Activated T-helper 9 cell treated with anti-CD3 and anti-CD28 coated beads, Interleukin-2, amount 50 U/mL, for 16 hours (primary cell): ENCODE results near the gene HACD1.
A peak's percentile ranks its signal among the peaks of the same experiment; 100 is the strongest.

ENCODE experiments used
- DNase-seq: peaks from one replicate; pipeline ENCODE4 v3.0.0-alpha.2; 2020; ENCODE audit warnings: low read depth

The HACD1 gene, protein sequence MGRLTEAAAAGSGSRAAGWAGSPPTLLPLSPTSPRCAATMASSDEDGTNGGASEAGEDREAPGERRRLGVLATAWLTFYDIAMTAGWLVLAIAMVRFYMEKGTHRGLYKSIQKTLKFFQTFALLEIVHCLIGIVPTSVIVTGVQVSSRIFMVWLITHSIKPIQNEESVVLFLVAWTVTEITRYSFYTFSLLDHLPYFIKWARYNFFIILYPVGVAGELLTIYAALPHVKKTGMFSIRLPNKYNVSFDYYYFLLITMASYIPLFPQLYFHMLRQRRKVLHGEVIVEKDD

GRCh38 chr10:17617031-17617911, at the start of gene HACD1:
TSS of gene HACD1 (minus strand) at chr10:17617374. CDS start at chr10:17617339, 35 bp downstream.
- DNase-seq: peak; percentile 38

GRCh38 chr10:17665747-17666146, 48.6 kb upstream of the HACD1 start:
- DNase-seq: no peak

DNA sequence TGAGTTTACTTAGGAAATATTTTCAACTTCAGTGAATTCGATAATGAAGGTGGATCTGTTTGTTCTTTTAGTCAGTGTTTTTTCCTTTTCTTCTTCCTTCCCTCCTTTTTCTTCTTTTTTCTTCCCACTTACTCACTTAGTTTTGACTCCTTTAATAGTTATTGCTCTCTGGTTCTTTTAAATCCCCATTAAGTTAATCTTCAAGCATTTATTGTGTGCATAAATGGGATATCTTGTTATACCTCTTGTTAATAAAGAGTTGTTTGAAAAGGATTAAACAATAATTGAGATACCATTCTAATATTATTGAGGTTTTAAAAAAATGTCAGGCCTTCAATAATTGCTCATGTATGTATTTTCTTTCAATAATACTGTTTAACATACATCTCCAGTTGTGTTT, 46.3 kb upstream of the HACD1 start:
- no peak for DNase-seq

DNA sequence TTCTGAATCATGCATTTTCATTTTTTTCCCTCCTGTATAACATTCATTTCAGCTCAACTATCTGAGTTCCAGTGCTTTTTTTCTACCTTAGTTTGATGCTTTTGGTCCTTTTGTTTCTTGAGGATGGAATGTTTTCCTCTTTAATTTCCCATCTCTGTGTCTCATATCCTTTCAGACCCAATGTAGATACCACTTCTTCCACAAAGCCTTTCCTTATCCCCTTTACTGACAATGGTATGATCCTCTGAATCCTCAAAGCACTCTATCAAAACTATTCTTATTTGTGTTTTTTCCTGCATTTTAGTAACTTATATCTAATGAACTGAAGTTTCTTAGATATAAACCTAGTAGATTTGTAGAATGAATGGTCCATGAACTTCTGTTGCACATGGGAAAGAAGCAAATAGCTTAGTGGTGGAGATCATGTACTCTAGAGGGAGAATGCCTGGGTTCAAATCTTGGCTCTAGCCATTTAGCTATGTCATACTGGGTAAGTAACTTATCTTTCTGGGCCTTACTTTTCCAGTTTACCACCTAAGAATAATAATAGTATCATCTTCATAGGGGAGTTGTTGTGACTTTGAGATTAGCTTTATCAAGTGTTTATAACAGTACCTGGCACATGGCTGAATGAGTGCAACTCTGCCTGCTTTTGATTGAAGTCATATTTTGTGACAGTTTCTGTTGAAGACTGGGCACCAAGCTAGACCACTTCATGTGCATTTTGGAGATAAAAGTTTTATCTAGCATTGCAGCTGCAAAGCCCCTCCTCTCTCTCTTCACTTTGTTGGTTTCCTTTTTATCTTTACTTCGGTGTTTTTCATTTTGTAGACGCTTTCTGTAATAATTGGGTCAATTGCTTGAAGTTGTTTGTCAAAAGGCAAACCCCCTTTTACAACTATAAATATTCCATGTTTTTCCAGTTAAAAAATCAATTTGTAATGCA, 45.3 kb upstream of the HACD1 start:
- no peak for DNase-seq

DNA sequence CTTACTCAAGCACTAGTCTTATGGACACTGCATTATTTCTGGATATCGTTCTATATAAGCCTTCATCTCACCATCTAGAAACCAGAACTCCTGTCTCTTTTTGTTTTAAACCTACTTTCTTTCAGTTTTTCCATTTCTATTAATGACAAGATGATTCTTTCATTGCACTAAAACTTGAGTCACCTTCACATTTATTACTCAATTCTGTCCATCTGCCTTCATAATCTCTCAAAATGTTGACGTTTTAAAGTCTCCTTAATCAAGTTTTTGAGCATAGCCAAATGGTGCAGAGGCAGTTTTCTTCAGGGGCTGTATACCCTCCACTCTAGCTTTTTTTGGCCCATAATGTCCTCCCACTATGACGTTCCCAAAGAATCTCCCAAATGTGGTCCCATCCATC, 44.3 kb upstream of the HACD1 start:
- DNase-seq: no peak

DNA sequence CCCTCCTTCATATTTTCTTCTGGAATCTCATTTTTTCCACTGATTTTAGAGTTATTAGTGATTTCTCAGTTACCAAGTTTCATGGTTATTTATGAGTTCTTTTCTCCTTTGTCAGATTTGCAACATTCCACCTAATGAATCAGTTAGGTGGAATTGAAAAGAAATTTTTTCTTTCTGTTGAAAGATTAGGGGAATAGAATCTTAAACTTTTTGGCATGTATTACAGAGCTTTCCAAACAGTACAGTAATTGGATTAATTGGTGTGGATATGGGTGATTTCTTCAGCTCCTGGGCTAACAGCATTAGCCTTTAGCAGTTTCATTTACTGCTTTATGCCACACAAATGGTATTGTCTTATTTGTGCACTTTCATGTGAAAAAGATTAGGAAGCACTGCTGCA, 43.7 kb upstream of the HACD1 start:
- no peak for DNase-seq

- DNase-seq: no peak
These were observed 42.2 kb upstream of the HACD1 start for GRCh38 chr10:17659365-17659764.

DNA sequence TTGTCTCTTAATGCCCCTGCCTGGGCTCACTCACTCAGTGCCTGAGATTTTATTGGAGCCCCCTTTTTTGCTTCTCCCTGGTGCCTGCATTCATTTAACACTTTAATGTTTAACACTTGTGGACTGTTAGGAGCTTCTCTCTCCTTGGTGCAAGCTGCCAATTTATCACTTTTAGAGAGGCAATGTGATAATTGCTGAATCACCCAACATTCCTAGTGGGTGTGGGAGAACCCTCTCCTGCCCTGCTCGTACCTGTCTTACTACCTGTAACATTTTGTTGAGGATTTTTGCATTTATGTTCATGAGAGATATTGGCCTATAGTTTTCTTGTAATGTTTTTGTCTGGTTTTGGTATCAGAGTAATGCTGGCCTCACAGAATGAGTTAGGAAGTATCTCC, 39.9 kb upstream of the HACD1 start:
- DNase-seq: no peak

- no peak for DNase-seq
These were observed 38.5 kb upstream of the HACD1 start for GRCh38 chr10:17655567-17656146.

GRCh38 chr10:17655009-17655408, 37.8 kb upstream of the HACD1 start:
- DNase-seq: no peak

GRCh38 chr10:17652585-17652984, 35.4 kb upstream of the HACD1 start:
- DNase-seq: no peak

DNA sequence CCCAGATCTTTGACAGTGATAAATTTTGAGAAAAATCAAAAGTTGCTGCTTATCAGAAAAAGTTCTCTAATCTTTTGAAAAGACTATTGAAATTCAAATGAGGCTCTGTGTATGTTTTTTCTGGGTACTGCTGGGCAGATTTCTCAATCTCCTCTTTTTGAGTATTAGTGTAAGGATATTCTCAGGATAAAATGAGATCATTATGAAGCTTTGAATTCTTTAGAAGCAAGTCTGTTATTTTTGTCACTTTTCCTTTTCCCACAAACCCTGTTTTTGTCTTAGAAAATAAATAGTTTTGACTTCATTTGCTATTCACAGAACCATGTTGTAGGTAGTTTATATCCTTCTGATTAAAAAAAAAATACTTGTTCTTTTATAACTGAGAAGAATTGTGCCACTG, 34.7 kb upstream of the HACD1 start:
- DNase-seq: no peak

DNA sequence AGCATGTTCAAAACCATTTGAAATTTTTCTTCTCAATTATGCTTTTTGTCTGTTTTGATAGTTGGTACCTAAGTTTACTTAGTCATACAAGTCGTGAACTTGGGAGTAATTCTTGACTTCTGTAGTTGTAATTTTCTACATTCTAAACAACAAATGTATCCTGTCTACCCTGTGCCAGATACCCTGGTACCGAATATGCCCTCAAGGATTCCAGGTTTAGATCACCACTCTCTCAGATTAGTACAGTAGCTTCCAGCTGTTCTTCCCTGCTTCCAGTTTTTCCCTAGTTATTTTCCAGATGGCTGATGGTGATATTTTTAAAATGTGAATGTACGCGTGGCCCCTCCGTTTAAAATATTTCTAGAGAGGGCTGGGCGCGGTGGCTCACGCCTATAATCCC, 33.2 kb upstream of the HACD1 start:
- no peak for DNase-seq

DNA sequence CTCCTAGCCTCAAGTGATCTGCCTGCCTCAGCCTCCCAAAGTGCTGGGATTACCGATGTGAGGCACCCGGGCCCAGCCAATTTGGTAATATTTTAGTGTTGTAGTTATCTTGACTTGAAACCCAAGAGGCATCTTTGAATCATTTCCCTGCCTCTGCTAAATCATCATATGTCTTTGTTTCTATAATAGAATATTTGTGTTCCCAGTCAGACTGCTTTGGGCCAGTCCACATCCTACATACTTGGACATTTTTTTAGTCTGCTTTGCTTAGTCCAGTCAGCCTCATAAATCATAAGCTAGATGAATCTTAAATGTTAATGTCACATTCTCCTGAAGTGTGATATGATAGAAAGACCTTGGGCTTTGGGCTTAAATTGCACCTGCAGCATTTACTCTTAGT, 32.7 kb upstream of the HACD1 start:
- DNase-seq: no peak

DNA sequence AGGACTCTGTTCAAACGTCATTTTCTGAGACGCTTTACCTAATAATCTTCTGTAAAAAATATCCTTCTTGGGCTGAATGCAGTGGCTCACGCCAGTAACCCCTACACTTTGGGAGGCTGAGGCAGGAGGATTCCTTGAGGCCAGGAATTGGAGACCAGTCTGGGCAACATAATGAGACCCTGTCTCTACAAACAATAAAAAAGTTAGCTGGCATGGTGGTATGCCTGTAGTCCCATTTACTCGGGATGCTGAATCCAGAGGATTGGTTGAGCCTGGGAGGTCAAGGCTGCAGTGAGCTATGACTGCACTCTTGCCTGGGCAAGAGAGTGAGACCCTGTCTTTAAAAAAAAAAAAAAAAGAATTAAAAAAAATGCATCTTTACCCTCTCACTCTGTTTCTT, 31.9 kb upstream of the HACD1 start:
- no peak for DNase-seq

DNA sequence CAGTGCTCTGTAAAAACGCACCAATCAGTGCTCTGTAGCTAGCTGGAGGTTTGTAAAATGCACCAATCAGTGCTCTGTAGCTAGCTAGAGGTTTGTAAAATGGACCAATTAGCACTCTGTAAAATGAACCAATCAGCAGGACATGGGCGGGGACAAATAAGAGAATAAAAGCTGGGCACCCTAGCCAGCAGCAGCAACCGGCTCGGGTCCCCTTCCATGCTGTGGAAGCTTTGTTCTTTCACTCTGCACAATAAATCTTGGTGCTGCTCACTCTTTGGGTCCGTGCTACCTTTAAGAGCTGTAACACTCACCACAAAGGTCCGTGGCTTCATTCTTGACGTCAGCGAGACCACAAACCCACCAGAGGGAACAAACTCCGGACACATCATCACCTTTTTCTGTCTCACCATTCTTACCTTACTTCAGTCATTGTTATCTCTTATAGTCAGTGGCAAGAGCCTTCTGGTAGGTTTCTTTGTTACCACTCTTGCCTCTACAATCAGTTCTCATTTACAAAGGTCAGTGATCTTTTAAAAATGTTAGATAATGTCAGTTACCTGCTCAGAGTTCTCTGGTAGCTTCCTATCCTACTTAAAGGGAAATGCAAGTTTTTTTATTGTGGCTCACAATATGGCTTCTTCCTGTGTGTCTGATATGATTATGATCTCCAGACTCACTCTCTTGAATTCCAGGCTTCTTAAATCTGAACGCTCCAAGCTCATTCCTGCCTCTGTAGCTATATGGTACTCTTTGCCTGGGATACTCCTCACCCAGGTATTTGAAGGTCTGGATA, 31.3 kb upstream of the HACD1 start:
- DNase-seq: peak; percentile 10

- DNase-seq: no peak
These were observed 30.2 kb upstream of the HACD1 start for GRCh38 chr10:17647326-17647725.

GRCh38 chr10:17645621-17646345, 28.6 kb upstream of the HACD1 start:
- no peak for DNase-seq

GRCh38 chr10:17644485-17644943, 27.3 kb upstream of the HACD1 start:
- DNase-seq: no peak

DNA sequence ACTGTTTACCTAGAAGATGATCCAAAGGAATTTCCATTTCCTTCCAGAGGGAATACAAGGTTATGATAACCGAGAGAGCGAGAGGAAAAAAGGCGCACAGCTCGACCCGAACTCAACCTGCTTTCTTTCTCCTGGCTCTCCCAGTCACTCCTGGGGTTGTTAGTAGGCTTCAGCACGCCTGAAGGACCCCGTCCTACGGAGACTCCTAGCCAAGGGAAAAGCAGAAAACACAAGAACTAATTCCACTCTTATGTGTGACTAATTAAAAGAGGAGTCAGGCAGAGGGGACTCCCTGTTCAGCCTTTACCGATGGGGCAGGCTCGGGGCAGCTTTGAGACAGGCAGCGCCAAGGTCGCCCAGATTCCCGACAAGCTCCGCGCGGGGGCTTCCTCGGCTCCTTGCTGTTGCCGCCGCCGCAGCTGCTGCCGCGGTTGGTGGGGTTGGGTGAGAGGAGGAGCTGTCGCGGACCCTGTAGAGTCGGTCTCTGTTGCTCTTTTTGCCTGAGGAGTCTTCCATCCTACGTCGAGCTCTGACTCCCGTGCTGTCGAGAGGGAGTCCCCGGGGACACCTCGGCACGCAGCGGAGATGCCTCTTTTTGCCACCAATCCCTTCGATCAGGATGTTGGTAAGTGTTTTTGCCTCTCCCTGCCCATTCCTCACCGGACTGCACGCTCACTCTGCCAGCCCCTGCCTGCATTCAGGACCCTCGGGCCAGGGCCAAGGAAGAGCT, 26.7 kb upstream of the HACD1 start, which contains the start of gene STAM:
Gene STAM (plus strand): TSS at position 397 of the 730 bp plus-strand sequence. CDS start 189 bp downstream, at position 586.
- DNase-seq: peak; percentile 85
